ENCODE data around the gene IKZF2.

Gene IKZF2

DNA sequence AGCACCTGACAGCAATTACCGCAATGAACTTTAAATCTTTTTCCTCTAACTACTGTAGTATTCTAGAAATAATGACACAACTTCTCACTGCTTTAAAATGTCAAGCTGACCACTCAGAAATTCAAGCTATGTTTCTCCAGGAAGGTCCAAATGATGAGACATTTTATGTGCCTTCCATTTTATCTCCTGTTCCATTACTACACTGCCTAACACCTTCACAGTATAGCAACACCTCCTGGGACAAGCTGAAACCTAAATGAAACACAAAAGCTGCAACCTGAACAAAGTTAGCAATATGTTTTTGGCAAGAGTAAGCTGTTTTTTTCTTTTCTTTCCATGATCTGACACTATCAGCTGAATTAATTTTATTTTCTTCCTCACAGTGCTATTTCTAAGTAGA is 81.9 kb downstream of the IKZF2 start:
- TF ChIP-seq ZFX (IDR thresholded peaks at IDR 0.05; ENCODE audit: borderline replicate concordance) = no peak
- TF ChIP-seq, protein P1, sequence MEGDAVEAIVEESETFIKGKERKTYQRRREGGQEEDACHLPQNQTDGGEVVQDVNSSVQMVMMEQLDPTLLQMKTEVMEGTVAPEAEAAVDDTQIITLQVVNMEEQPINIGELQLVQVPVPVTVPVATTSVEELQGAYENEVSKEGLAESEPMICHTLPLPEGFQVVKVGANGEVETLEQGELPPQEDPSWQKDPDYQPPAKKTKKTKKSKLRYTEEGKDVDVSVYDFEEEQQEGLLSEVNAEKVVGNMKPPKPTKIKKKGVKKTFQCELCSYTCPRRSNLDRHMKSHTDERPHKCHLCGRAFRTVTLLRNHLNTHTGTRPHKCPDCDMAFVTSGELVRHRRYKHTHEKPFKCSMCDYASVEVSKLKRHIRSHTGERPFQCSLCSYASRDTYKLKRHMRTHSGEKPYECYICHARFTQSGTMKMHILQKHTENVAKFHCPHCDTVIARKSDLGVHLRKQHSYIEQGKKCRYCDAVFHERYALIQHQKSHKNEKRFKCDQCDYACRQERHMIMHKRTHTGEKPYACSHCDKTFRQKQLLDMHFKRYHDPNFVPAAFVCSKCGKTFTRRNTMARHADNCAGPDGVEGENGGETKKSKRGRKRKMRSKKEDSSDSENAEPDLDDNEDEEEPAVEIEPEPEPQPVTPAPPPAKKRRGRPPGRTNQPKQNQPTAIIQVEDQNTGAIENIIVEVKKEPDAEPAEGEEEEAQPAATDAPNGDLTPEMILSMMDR (IDR thresholded peaks at IDR 0.05) = no peak
- no peak overlapping the region for H3K27ac ChIP-seq

DNA sequence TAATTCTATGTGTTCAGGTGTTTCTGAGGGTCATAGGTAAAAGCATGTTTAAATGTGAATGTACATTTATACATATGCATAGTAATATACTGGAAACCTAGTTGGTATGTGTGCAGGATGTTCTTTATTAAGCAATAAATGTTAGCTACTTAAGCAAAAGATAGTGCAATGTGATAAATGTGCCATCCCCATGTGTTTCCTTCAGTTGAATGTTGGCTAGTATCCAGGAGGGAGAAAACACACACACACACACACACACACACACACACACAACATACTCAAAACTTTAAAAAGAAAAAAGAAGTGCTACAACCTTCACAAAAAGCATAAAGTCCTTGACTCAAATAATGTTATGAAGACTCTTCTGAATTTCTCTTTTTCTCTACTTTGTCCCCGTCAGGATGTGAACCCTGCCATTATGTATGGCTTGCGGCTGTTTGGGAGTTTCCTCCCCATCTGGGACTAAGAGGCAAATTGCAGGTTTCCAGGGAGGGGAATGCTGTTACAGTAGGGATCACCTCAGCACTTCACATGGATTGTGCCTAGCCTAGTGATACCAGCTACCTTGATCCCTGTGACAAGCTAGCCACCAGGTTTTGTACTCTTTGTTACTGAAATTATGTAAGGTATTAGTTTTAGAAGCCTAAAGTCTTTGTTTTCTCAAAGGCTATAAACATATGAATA is 82.6 kb downstream of the IKZF2 start:
- TF ChIP-seq, protein P1 (IDR thresholded peaks at IDR 0.05) = no peak
- no peak for TF ChIP-seq ZFX (IDR thresholded peaks at IDR 0.05; ENCODE audit: borderline replicate concordance)
- H3K27ac ChIP-seq = no peak overlapping the region

GRCh38 chr2:213067888-213068287 is 83.5 kb downstream of the IKZF2 start:
- TF ChIP-seq, protein P1 (IDR thresholded peaks at IDR 0.05) = no peak
- TF ChIP-seq ZFX (IDR thresholded peaks at IDR 0.05; ENCODE audit: borderline replicate concordance) = no peak
- no peak overlapping the region for H3K27ac ChIP-seq

DNA sequence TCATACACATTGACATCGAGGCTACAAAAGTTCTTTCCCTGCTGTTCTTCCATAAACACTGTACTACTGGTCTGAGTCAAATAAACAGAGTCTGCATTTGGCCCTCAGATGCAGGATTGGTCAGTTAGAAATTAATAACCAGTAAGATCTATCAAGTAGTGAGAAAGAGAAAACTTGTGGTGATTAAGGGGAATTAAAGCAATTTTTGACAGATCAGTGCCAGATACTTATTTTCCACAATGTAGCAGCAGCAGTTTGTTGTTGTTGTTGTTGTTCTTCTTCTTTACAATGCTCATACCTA is 85.0 kb downstream of the IKZF2 start:
- H3K27ac ChIP-seq = no peak overlapping the region
- no peak for TF ChIP-seq ZFX (IDR thresholded peaks at IDR 0.05; ENCODE audit: borderline replicate concordance)
- TF ChIP-seq, protein P1 (IDR thresholded peaks at IDR 0.05) = no peak

- TF ChIP-seq ZFX (IDR thresholded peaks at IDR 0.05; ENCODE audit: borderline replicate concordance) = no peak
- TF ChIP-seq, protein P1 (IDR thresholded peaks at IDR 0.05) = no peak
- H3K27ac ChIP-seq = no peak overlapping the region
Observed at GRCh38 chr2:213065583-213066442, 85.6 kb downstream of the IKZF2 start.

DNA sequence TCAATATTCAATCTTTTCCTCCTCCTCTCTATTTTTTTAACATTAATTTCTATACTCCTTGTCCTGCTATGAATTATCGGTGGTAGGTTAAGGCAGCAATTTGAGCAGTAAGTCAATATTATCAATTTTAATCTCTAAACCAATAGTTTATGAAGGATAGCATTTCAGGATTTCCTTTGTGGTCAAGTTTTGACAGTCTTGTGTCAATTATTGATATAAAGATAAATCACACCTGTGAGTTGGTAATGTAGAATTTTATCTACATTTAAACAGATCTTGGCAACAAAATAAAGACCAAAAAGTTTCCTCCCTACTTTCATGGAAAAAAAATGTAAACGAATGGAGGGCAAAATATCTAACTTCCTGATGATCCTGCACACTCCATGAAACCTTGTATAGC is 87.3 kb downstream of the IKZF2 start:
- TF ChIP-seq, protein P1 (IDR thresholded peaks at IDR 0.05) = no peak
- TF ChIP-seq ZFX (IDR thresholded peaks at IDR 0.05; ENCODE audit: borderline replicate concordance) = no peak
- no peak overlapping the region for H3K27ac ChIP-seq

DNA sequence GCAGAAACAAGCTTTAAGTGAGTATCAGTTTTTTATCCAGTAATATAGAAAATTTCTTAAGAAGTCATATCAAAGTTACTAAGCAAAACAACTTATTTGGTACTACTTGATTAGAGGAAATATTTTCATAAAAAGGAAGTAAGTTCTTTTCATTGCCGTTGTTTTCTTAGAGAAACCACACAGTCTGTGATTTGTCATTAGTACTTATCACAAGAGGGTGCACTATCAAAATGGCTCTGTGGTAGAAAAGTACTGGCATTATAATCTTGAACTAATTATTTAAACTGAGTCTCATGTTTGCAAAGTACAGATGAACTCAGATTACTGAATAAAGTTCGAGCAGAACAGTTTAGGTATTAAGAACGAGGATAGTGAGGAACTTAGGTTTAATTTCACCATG is 93.4 kb downstream of the IKZF2 start:
- H3K27ac ChIP-seq = no peak overlapping the region
- TF ChIP-seq, protein P1 (IDR thresholded peaks at IDR 0.05) = no peak
- TF ChIP-seq ZFX (IDR thresholded peaks at IDR 0.05; ENCODE audit: borderline replicate concordance) = no peak
